HCT116 (cell line): ENCODE data around the gene LYPD6. TPM values are rescaled to one million over a fixed set of nuclear protein-coding genes. Genes with fewer than 3 reads are reported as not detected.

Source experiments
- ATAC-seq: fragments of 200-7000 bp; cut with Tn5 transposase; 2 replicates; pipeline ENCODE4 v1.9.1; 2020; ENCODE audit warnings: mild to moderate bottlenecking, moderate library complexity
- BruUV-seq: library from RNA; stranded (reverse); fragments of 400-500 nt; replicated peaks from 2 replicates; lab custom pipeline; 2021; lab: Mats Ljungman, UMichigan
- CTCF ChIA-PET: fragments of 300-600 bp; sonication (Branson Sonifier 250); formaldehyde crosslinking; loops from one replicate; lab custom pipeline; 2021; ENCODE audit warnings: antibody characterized with exemption; lab: Charles Lee
- POLR2A ChIA-PET: fragments of 300-600, 350-600 bp; sonication (Branson Sonifier 250); formaldehyde crosslinking; loops from one replicate; lab custom pipeline; 2021; ENCODE audit warnings: antibody characterized with exemption; lab: Charles Lee
- RAD21 ChIA-PET, 2 experiments: fragments of 300-600 bp; sonication (Branson Sonifier 250); formaldehyde crosslinking; loops; one replicate each; lab custom pipeline; 2023; ENCODE audit warnings: low total read pairs in 2 of 2; ENCODE audit not compliant: uncharacterized antibody in 2 of 2, unreplicated experiment in 2 of 2, low non-redundant PET in 1 of 2; lab: Charles Lee
- DNase-seq: peaks from one replicate; pipeline ENCODE4 v3.0.0-alpha.2; 2010; ENCODE audit warnings: low read depth, low spot score
- H2AFZ ChIP-seq: fragments of 200-600 bp; shearing (Covaris generic), sonication (generic); 2 replicates; pipeline ENCODE4 v1.6.1; 2017; ENCODE audit warnings: low read depth, mixed run types, mixed read lengths, antibody characterized with exemption, low read length; ENCODE audit not compliant: poor library complexity, severe bottlenecking
- H3K27ac ChIP-seq: 2 replicates; pipeline ENCODE4 v1.5.1; 2012; ENCODE audit warnings: low read depth, low read length
- H3K27me3 ChIP-seq: fragments of 200-600 bp; sonication (generic); 2 replicates; pipeline ENCODE4 v1.6.1; 2016; ENCODE audit warnings: mixed run types, low read length, mixed read lengths; ENCODE audit not compliant: insufficient read depth
- H3K36me3 ChIP-seq, 2 experiments: fragments of 200-500 bp in 1 of 2; fragments of 200-600 bp in 1 of 2; sonication (Bioruptor generic) in 1 of 2; sonication (generic) in 1 of 2; 2 replicates each; pipeline versions ENCODE4 v1.5.1 to v1.6.1; 2014 to 2016; ENCODE audit warnings: low read length in 2 of 2, inconsistent platforms in 1 of 2, mixed read lengths in 1 of 2, mixed run types in 1 of 2; ENCODE audit not compliant: insufficient read depth in 2 of 2, control insufficient read depth in 1 of 2
- H3K4me1 ChIP-seq, 2 experiments: fragments of 200-600 bp in 1 of 2; sonication (generic) in 1 of 2; 2 replicates each; pipeline versions ENCODE4 v1.5.1 to v1.6.1; 2012 to 2017; ENCODE audit warnings: low read length in 2 of 2, inconsistent platforms in 1 of 2, mild to moderate bottlenecking in 1 of 2, mixed read lengths in 1 of 2, mixed run types in 1 of 2, moderate library complexity in 1 of 2; ENCODE audit not compliant: insufficient read depth in 2 of 2, control insufficient read depth in 1 of 2
- H3K4me2 ChIP-seq: fragments of 200-600 bp; sonication (generic); 2 replicates; pipeline ENCODE4 v1.6.1; 2017; ENCODE audit warnings: mixed run types, low read length, mixed read lengths
- H3K4me3 ChIP-seq, 2 experiments: fragments of 200-600 bp in 1 of 2; sonication (generic) in 1 of 2; replicated peaks in 1 of 2; 2 replicates each; pipeline ENCODE4 v1.5.1; 2011 to 2016; ENCODE audit warnings: low read length in 2 of 2, control low read depth in 1 of 2, low read depth in 1 of 2, mild to moderate bottlenecking in 1 of 2, mixed read lengths in 1 of 2, mixed run types in 1 of 2
- H3K79me2 ChIP-seq: fragments of 200-600 bp; sonication (generic); 2 replicates; pipeline ENCODE4 v1.6.1; 2017; ENCODE audit warnings: mild to moderate bottlenecking, mixed run types, low read length, moderate library complexity, mixed read lengths; ENCODE audit not compliant: insufficient read depth
- H3K9ac ChIP-seq: fragments of 200-600 bp; sonication (generic); 2 replicates; pipeline ENCODE4 v1.6.1; 2016; ENCODE audit warnings: low read length, mixed read lengths
- H3K9me2 ChIP-seq: fragments of 200-600 bp; sonication (generic), shearing (Covaris generic); 2 replicates; pipeline ENCODE4 v1.6.1; 2017; ENCODE audit warnings: mixed run types, mild to moderate bottlenecking, moderate library complexity; ENCODE audit not compliant: insufficient read depth
- H3K9me3 ChIP-seq, 2 experiments: fragments of 200-500 bp in 1 of 2; fragments of 200-600 bp in 1 of 2; sonication (Bioruptor generic) in 1 of 2; sonication (generic) in 1 of 2; 2 replicates each; pipeline ENCODE4 v1.6.1; 2014 to 2017; ENCODE audit warnings: low read length in 2 of 2, mixed read lengths in 2 of 2, inconsistent platforms in 1 of 2, low read depth in 1 of 2, mild to moderate bottlenecking in 1 of 2, mixed run types in 1 of 2, moderate library complexity in 1 of 2; ENCODE audit not compliant: control insufficient read depth in 1 of 2, insufficient read depth in 1 of 2
- H4K20me1 ChIP-seq: fragments of 200-600 bp; sonication (generic), shearing (Covaris generic); 2 replicates; pipeline ENCODE4 v1.6.1; 2017; ENCODE audit warnings: mixed run types, mild to moderate bottlenecking, moderate library complexity; ENCODE audit not compliant: insufficient read depth
- CBX3 ChIP-seq: IDR thresholded peaks from 2 replicates; pipeline ENCODE4 v1.6.1; 2012; ENCODE audit warnings: low read depth
- CEBPB ChIP-seq: IDR thresholded peaks from 2 replicates; pipeline ENCODE4 v1.6.1; 2012; ENCODE audit warnings: low read depth
- CTCF ChIP-seq, 3 experiments: fragments of 200-600 bp in 1 of 3; sonication (generic) in 1 of 3; IDR thresholded peaks in 2 of 3; conservative IDR thresholded peaks in 1 of 3; 2 replicates each; pipeline ENCODE4 v1.5.1; 2012 to 2017; ENCODE audit warnings: low read depth in 2 of 3, low read length in 2 of 3, antibody characterized with exemption in 1 of 3, borderline replicate concordance in 1 of 3, control low read depth in 1 of 3, mild to moderate bottlenecking in 1 of 3, mixed read lengths in 1 of 3, mixed run types in 1 of 3, moderate library complexity in 1 of 3; ENCODE audit not compliant: insufficient read depth in 1 of 3
- EGR1 ChIP-seq: IDR thresholded peaks from 2 replicates; pipeline ENCODE4 v1.6.1; 2012; ENCODE audit warnings: low read depth
- EZH2 ChIP-seq: fragments of 200-600 bp; sonication (generic); IDR thresholded peaks from 2 replicates; pipeline ENCODE4 v1.6.1; 2017; ENCODE audit warnings: antibody characterized with exemption, mixed run types
- FOSL1 ChIP-seq: IDR thresholded peaks from 2 replicates; pipeline ENCODE4 v1.6.1; 2012; ENCODE audit warnings: low read depth
- JUND ChIP-seq: IDR thresholded peaks from 2 replicates; pipeline ENCODE4 v1.6.1; 2012
- MAX ChIP-seq: IDR thresholded peaks from 2 replicates; pipeline ENCODE4 v1.6.1; 2012
- POLR2AphosphoS5 ChIP-seq: IDR thresholded peaks from 2 replicates; pipeline ENCODE4 v1.6.1; 2011; ENCODE audit warnings: mild to moderate bottlenecking, low read depth, low read length, moderate library complexity
- SP1 ChIP-seq: IDR thresholded peaks from 2 replicates; pipeline ENCODE4 v1.6.1; 2012; ENCODE audit warnings: low read depth
- SRF ChIP-seq: IDR thresholded peaks from 2 replicates; pipeline ENCODE4 v1.6.1; 2012; ENCODE audit warnings: low read depth
- YY1 ChIP-seq: IDR thresholded peaks from 2 replicates; pipeline ENCODE4 v1.6.1; 2011; ENCODE audit warnings: low read length, low read depth, moderate library complexity, mild to moderate bottlenecking; ENCODE audit not compliant: insufficient replicate concordance; ENCODE audit errors: extremely low read depth
- ZBTB33 ChIP-seq: IDR thresholded peaks from 2 replicates; pipeline ENCODE4 v1.6.1; 2011; ENCODE audit warnings: mild to moderate bottlenecking, low read length, moderate library complexity; ENCODE audit not compliant: insufficient replicate concordance; ENCODE audit errors: extremely low read depth
- ZFX ChIP-seq: fragments of 450-650 bp; IDR thresholded peaks from 2 replicates; pipeline ENCODE4 v1.6.1; 2017
- ZNF274 ChIP-seq: fragments of 200-500 bp; sonication (Bioruptor generic); IDR thresholded peaks from 2 replicates; pipeline ENCODE4 v1.6.1; 2014; ENCODE audit warnings: mild to moderate bottlenecking, low read depth, low read length, inconsistent platforms
- intact Hi-C: fragments of 100-400 bp; cut with micrococcal nuclease; formaldehyde crosslinking; loops from 2 replicates; pipeline ENCODE4 v1.10.0; 2022
- total RNA-seq: library from RNA; stranded (reverse); gene quantifications from one replicate; pipeline ENCODE4 v1.2.1, GENCODE V29; 2021; ENCODE audit not compliant: unreplicated experiment

LYPD6 gene
- total RNA-seq, 1 experiment from 2014 or later, result 3.0 TPM

- BruUV-seq, result no TSS peak
- H3K4me1 ChIP-seq, result no peaks in the 10 kb centered on the region
- no peak overlapping the region for H2AFZ ChIP-seq
- H3K36me3 ChIP-seq, result no peaks in the 10 kb centered on the region
- no peak overlapping the region for H3K27ac ChIP-seq
- CTCF ChIA-PET, result no interaction called here
- no peak overlapping the region for H3K4me2 ChIP-seq
- H3K9ac ChIP-seq, result no peak overlapping the region
- no peak overlapping the region for H3K4me3 ChIP-seq
- no peaks in the 10 kb centered on the region for H4K20me1 ChIP-seq
- POLR2A ChIA-PET, result no interaction called here
- no peak for TF ChIP-seq FOSL1
- no peak for TF ChIP-seq MAX
- no peak for TF ChIP-seq YY1
- TF ChIP-seq CTCF (IDR thresholded peaks at IDR 0.05 in 2 of 3, conservative IDR thresholded peaks at IDR 0.05 in 1 of 3; ENCODE audit: borderline replicate concordance in 1 of 3, insufficient read depth in 1 of 3, low read depth in 2 of 3, low read length in 2 of 3), result no peak
- TF ChIP-seq POLR2AphosphoS5, result no peak
- TF ChIP-seq ZFX, result no peak
- no peak for TF ChIP-seq CEBPB
- no peak for TF ChIP-seq JUND
- TF ChIP-seq EZH2, result no peak
- no peak for TF ChIP-seq EGR1
- no peak for TF ChIP-seq CBX3
- TF ChIP-seq SP1, result no peak
- TF ChIP-seq ZBTB33, result no peak
- no peak for TF ChIP-seq ZNF274
- no peak for TF ChIP-seq SRF
- ATAC-seq, result no peak
- no peaks in the 10 kb centered on the region for H3K9me3 ChIP-seq
- no peak for DNase-seq
- no peaks in the 10 kb centered on the region for H3K79me2 ChIP-seq
- intact Hi-C loops, result no loop called here
- H3K27me3 ChIP-seq, result no peaks in the 10 kb centered on the region
- no peaks in the 10 kb centered on the region for H3K9me2 ChIP-seq
- RAD21 ChIA-PET, result no interaction called here
Observed at GRCh38 chr2:149438330-149438960, 108.1 kb downstream of the LYPD6 start.
